ENCODE results near the gene CDH12.

GRCh38 chr5:22488427-22488826 is 364.7 kb downstream of the CDH12 start:
- TF ChIP-seq MAX (IDR thresholded peaks at IDR 0.05) (no peak), NR2F2 (IDR thresholded peaks at IDR 0.05) (no peak), CTCF (IDR thresholded peaks at IDR 0.05; ENCODE audit: low read depth, low read length, missing input control) (no peak), TAF1 (conservative IDR thresholded peaks at IDR 0.05) (no peak), RAD21 (IDR thresholded peaks at IDR 0.05) (no peak), ATF3 (IDR thresholded peaks at IDR 0.05) (no peak), YY1 (IDR thresholded peaks at IDR 0.05) (no peak), FOXA1 (IDR thresholded peaks at IDR 0.05) (no peak), REST (IDR thresholded peaks at IDR 0.05) (no peak), EGR1 (IDR thresholded peaks at IDR 0.05; ENCODE audit: low read depth in 2 of 2) (no peak), ZBTB33 (IDR thresholded peaks at IDR 0.05) (no peak)
